Neural progenitor cell (in vitro differentiated cells): ENCODE data around the gene ASPN. TPM values are rescaled to one million over a fixed set of nuclear protein-coding genes. Genes with fewer than 3 reads are reported as not detected.

ENCODE experiments used
- DNase-seq: peaks from one replicate; pipeline ENCODE4 v3.0.0-alpha.2; 2016; ENCODE audit warnings: low spot score
- H2AFZ ChIP-seq: fragments of 200-600 bp; sonication (generic); replicated peaks from 2 replicates; pipeline ENCODE4 v1.6.1; 2016; ENCODE audit warnings: antibody characterized with exemption
- H3F3A ChIP-seq: fragments of 200-600 bp; sonication (generic); 2 replicates; pipeline ENCODE4 v1.6.1; 2016; ENCODE audit warnings: antibody characterized with exemption, low read depth
- H3K27ac ChIP-seq: fragments of 200-600 bp; sonication (generic); 2 replicates; pipeline ENCODE4 v1.5.1; 2016; ENCODE audit warnings: mild to moderate bottlenecking
- H3K27me3 ChIP-seq: fragments of 200-600 bp; sonication (generic); 2 replicates; pipeline ENCODE4 v1.6.1; 2016; ENCODE audit warnings: mild to moderate bottlenecking, moderate library complexity
- H3K36me3 ChIP-seq: fragments of 200-600 bp; sonication (generic); 2 replicates; pipeline ENCODE4 v1.5.1; 2016
- H3K4me1 ChIP-seq: fragments of 200-600 bp; sonication (generic); 2 replicates; pipeline ENCODE4 v1.6.1; 2016; ENCODE audit warnings: mixed run types
- H3K4me2 ChIP-seq: fragments of 200-600 bp; sonication (generic); 2 replicates; pipeline ENCODE4 v1.6.1; 2016
- H3K4me3 ChIP-seq: fragments of 200-600 bp; sonication (generic); 2 replicates; pipeline ENCODE4 v1.5.1; 2016
- H3K79me2 ChIP-seq: fragments of 200-600 bp; sonication (generic); 2 replicates; pipeline ENCODE4 v1.6.1; 2016; ENCODE audit warnings: low read depth
- H3K9ac ChIP-seq: fragments of 200-600 bp; sonication (generic); 2 replicates; pipeline ENCODE4 v1.6.1; 2016
- H3K9me3 ChIP-seq: fragments of 200-600 bp; sonication (generic); 2 replicates; pipeline ENCODE4 v1.5.1; 2016; ENCODE audit warnings: low read depth
- H4K20me1 ChIP-seq: fragments of 200-600 bp; sonication (generic); 2 replicates; pipeline ENCODE4 v1.6.1; 2016; ENCODE audit warnings: low read depth
- H3K27ac Mint-ChIP-seq: 3 replicates; pipeline ENCODE4 v1.8.0; 2021; ENCODE audit warnings: mixed read lengths
- H3K27me3 Mint-ChIP-seq: 2 replicates; pipeline ENCODE4 v1.8.0; 2022; ENCODE audit warnings: low read depth, mild to moderate bottlenecking, inconsistent platforms, moderate library complexity, mixed read lengths; ENCODE audit not compliant: insufficient read depth
- H3K36me3 Mint-ChIP-seq: 3 replicates; pipeline ENCODE4 v1.8.0; 2021; ENCODE audit warnings: mixed read lengths
- H3K4me1 Mint-ChIP-seq: 3 replicates; pipeline ENCODE4 v1.8.0; 2021; ENCODE audit warnings: mixed read lengths
- H3K4me3 Mint-ChIP-seq: 3 replicates; pipeline ENCODE4 v1.8.0; 2021; ENCODE audit warnings: mild to moderate bottlenecking, moderate library complexity, mixed read lengths
- H3K9me3 Mint-ChIP-seq: 3 replicates; pipeline ENCODE4 v1.8.0; 2020; ENCODE audit warnings: mixed read lengths
- CTCF ChIP-seq: fragments of 200-600 bp; sonication (generic); IDR thresholded peaks from 2 replicates; pipeline ENCODE4 v1.5.1; 2017; ENCODE audit warnings: antibody characterized with exemption, mild to moderate bottlenecking
- EZH2 ChIP-seq: fragments of 200-600 bp; sonication (generic); IDR thresholded peaks from 2 replicates; pipeline ENCODE4 v1.6.1; 2017; ENCODE audit warnings: antibody characterized with exemption, mild to moderate bottlenecking, moderate library complexity
- EZH2phosphoT487 ChIP-seq: fragments of 200-600 bp; sonication (generic); IDR thresholded peaks from 2 replicates; pipeline ENCODE4 v1.6.1; 2017; ENCODE audit warnings: antibody characterized with exemption
- total RNA-seq: library from RNA; depleted of rRNA; stranded (reverse); fragments of >200 nt; gene quantifications from 2 replicates; pipeline ENCODE4 v1.2.3, GENCODE V29; 2015; ENCODE audit warnings: low replicate concordance

The ASPN gene
- total RNA-seq, 1 donor from 2014 or later: not detected

DNA sequence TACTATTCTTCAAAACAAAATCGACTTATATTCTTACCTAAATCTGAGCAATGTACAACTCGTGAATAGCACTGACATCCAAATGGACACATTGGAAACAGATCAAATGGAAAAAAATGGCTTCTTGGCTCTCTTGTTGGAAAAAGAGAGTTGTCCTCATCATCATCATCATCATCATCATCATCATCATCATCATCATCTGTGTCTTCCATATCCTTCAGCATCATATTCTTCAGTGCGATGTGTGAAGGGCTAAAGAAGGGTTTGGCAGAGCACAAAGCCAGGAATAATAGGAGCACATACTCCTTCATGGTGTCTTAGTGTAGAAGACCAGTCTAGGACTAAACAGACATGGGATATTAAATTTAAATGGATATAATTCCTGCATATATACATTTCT lies 7.7 kb downstream of the ASPN start:
- H3K4me2 ChIP-seq: no peak overlapping the region
- H3K4me3 Mint-ChIP-seq: no peak overlapping the region
- H3K79me2 ChIP-seq: no peaks in the 10 kb centered on the region
- H3K36me3 Mint-ChIP-seq: no peaks in the 10 kb centered on the region
- H3K9me3 Mint-ChIP-seq: no peaks in the 10 kb centered on the region
- DNase-seq: no peak
- no peak overlapping the region for H3K27ac ChIP-seq
- H3K4me1 Mint-ChIP-seq: no peaks in the 10 kb centered on the region
- H3K27me3 ChIP-seq: no peaks in the 10 kb centered on the region
- peaks cover 3% of the 10 kb centered on the region for H3K9me3 ChIP-seq
- no peaks in the 10 kb centered on the region for H3F3A ChIP-seq
- TF ChIP-seq CTCF (no peak), EZH2 (no peak), EZH2phosphoT487 (no peak)
- H4K20me1 ChIP-seq: no peaks in the 10 kb centered on the region
- H3K27me3 Mint-ChIP-seq: peaks cover 3% of the 10 kb centered on the region
- no peak overlapping the region for H3K27ac Mint-ChIP-seq
- no peak overlapping the region for H2AFZ ChIP-seq
- no peak overlapping the region for H3K9ac ChIP-seq
- no peaks in the 10 kb centered on the region for H3K36me3 ChIP-seq
- no peak overlapping the region for H3K4me3 ChIP-seq
- H3K4me1 ChIP-seq: no peaks in the 10 kb centered on the region

GRCh38 chr9:92468206-92468605 lies 14.1 kb downstream of the ASPN start:
- Mint-ChIP-seq H3K36me3 (no peaks in the 10 kb centered on the region), H3K4me3 (no peak overlapping the region), H3K9me3 (no peaks in the 10 kb centered on the region), H3K27me3 (no peaks in the 10 kb centered on the region), H3K4me1 (no peaks in the 10 kb centered on the region), H3K27ac (no peak overlapping the region)
- no peaks in the 10 kb centered on the region for H3K27me3 ChIP-seq
- no peaks in the 10 kb centered on the region for H3K4me1 ChIP-seq
- H3F3A ChIP-seq: no peaks in the 10 kb centered on the region
- H3K27ac ChIP-seq: no peak overlapping the region
- H3K4me3 ChIP-seq: no peak overlapping the region
- no peak overlapping the region for H2AFZ ChIP-seq
- H3K9ac ChIP-seq: no peak overlapping the region
- no peak overlapping the region for H3K4me2 ChIP-seq
- TF ChIP-seq EZH2phosphoT487: no peak
- TF ChIP-seq EZH2: no peak
- TF ChIP-seq CTCF: no peak
- no peaks in the 10 kb centered on the region for H4K20me1 ChIP-seq
- no peaks in the 10 kb centered on the region for H3K79me2 ChIP-seq
- no peak for DNase-seq
- H3K9me3 ChIP-seq: no peaks in the 10 kb centered on the region
- no peaks in the 10 kb centered on the region for H3K36me3 ChIP-seq

DNA sequence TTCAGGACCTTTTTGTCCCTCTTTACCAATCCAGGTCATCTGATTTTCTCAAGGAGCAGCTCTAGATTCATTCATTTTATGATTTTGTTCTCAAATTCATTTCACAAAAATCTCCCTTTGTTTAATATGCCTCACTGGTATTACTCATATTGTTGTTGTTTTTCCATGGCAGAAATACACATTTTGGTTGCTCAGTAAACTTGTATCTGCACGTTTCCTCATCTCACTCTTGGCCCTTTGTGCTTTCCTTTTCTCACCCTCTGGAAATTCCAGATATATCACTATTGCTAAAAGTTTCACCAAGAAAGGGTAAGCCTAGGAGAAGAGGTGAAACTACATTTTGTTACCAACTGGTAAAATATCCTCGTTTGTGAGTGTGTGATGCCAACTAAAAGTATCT lies 14.8 kb downstream of the ASPN start:
- H3K4me3 Mint-ChIP-seq: no peak overlapping the region
- TF ChIP-seq CTCF: no peak
- no peak for TF ChIP-seq EZH2
- TF ChIP-seq EZH2phosphoT487: no peak
- DNase-seq: no peak
- Histone ChIP-seq H3K9me3 (no peaks in the 10 kb centered on the region), H3F3A (no peaks in the 10 kb centered on the region), H3K27ac (no peak overlapping the region), H3K4me1 (no peaks in the 10 kb centered on the region), H3K4me3 (no peak overlapping the region), H2AFZ (no peak overlapping the region), H3K4me2 (no peak overlapping the region), H3K79me2 (no peaks in the 10 kb centered on the region), H3K36me3 (no peaks in the 10 kb centered on the region), H4K20me1 (no peaks in the 10 kb centered on the region), H3K27me3 (no peaks in the 10 kb centered on the region), H3K9ac (no peak overlapping the region)
- H3K36me3 Mint-ChIP-seq: no peaks in the 10 kb centered on the region
- no peaks in the 10 kb centered on the region for H3K4me1 Mint-ChIP-seq
- no peaks in the 10 kb centered on the region for H3K27me3 Mint-ChIP-seq
- no peak overlapping the region for H3K27ac Mint-ChIP-seq
- no peaks in the 10 kb centered on the region for H3K9me3 Mint-ChIP-seq

DNA sequence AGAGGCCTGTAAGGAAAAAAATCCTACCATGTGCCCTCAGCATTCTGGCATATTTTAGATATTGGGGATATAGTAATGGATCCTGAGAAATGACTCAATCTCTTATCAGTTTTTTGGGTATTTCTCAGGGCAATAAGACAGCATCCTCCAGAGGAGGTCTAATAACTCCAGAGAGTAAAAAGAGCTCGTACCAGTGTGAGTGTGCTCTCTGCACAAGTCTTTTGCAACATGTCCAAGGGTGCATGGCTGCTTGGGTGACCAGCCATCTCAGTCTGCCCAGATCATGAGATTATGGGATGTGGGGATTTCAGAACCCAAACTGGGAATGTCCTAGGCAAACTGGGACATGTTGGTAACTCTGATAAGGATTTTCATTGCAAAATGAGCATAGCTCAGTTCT lies 15.3 kb downstream of the ASPN start:
- Mint-ChIP-seq H3K4me1 (no peaks in the 10 kb centered on the region), H3K9me3 (no peaks in the 10 kb centered on the region), H3K4me3 (no peak overlapping the region), H3K36me3 (no peaks in the 10 kb centered on the region), H3K27me3 (no peaks in the 10 kb centered on the region), H3K27ac (no peak overlapping the region)
- no peak for DNase-seq
- Histone ChIP-seq H3K27ac (no peak overlapping the region), H3K9ac (no peak overlapping the region), H3K4me2 (no peak overlapping the region), H3K4me1 (no peaks in the 10 kb centered on the region), H3F3A (no peaks in the 10 kb centered on the region), H3K4me3 (no peak overlapping the region), H4K20me1 (no peaks in the 10 kb centered on the region), H3K9me3 (no peaks in the 10 kb centered on the region), H2AFZ (no peak overlapping the region), H3K27me3 (no peaks in the 10 kb centered on the region), H3K79me2 (no peaks in the 10 kb centered on the region), H3K36me3 (no peaks in the 10 kb centered on the region)
- TF ChIP-seq EZH2phosphoT487 (no peak), CTCF (no peak), EZH2 (no peak)
